Measurements from ENCODE around the gene CDCP1. TPM values are rescaled to one million over a fixed set of nuclear protein-coding genes. Genes with fewer than 3 reads are reported as not detected.

CDCP1 gene, protein sequence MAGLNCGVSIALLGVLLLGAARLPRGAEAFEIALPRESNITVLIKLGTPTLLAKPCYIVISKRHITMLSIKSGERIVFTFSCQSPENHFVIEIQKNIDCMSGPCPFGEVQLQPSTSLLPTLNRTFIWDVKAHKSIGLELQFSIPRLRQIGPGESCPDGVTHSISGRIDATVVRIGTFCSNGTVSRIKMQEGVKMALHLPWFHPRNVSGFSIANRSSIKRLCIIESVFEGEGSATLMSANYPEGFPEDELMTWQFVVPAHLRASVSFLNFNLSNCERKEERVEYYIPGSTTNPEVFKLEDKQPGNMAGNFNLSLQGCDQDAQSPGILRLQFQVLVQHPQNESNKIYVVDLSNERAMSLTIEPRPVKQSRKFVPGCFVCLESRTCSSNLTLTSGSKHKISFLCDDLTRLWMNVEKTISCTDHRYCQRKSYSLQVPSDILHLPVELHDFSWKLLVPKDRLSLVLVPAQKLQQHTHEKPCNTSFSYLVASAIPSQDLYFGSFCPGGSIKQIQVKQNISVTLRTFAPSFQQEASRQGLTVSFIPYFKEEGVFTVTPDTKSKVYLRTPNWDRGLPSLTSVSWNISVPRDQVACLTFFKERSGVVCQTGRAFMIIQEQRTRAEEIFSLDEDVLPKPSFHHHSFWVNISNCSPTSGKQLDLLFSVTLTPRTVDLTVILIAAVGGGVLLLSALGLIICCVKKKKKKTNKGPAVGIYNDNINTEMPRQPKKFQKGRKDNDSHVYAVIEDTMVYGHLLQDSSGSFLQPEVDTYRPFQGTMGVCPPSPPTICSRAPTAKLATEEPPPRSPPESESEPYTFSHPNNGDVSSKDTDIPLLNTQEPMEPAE
- 0.16 and 0.38 TPM in 2 replicates for total RNA-seq

DNA sequence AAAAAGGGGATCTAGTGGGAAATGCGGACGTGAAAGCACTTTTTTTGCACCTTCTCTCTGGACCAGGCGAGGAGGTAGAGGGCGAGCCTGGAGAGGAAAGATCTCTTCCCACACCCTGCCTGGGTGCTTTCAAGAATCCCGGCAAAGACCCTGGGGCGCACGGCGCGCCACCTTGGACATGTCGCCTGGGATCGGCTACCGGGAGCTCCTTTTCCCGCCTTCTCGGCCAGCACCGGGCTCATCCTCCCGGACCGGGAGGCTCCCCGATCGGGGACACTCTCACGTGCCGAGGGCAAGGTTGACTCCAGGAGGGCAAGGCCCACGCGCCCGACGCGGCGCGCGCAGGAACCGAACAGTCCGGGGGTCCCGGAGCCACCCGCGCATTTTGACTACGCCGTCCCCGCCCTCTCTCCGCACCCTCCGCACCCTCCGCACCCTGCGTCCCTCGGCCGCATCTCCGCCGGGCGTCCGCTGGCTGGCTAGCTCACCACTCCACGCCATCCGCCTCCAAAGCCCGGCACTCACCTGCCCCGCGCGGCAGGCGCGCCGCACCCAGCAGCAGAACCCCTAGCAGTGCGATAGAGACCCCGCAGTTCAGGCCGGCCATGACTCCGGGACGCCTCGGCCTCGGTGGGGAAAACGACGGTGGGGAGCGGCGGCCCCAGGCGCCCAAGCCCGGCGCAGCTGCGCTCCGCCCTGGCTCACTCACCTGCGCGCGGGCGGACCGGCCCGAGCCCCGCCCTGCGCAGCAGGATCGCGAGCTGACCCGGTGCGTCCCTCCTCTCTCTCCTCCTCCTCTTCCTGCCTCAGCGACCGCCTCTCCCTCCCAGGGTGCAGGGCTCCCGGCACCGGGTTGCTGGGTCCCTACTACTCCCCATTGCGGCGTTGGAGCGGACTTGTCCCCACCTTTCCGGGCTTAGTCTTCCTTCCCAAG, at the start of gene CDCP1:
Gene CDCP1, minus strand, starts transcription at position 698 of the 934 bp plus-strand sequence. Its CDS starts 91 bp downstream, at position 607.

Other genes starting within 250 kb of the CDCP1 start
- 41.4 and 89.8 TPM in 2 replicates for gene ZDHHC3, start 170.2 kb downstream of the CDCP1 start, total RNA-seq
- gene EXOSC7, start 170.1 kb downstream of the CDCP1 start, total RNA-seq: 26.6 and 62.6 TPM in 2 replicates
- gene CLEC3B, start 120.1 kb downstream of the CDCP1 start, total RNA-seq: 0.49 and 0.57 TPM in 2 replicates
- under 0.01 and 0.44 TPM in 2 replicates for gene TMEM158, start 79.9 kb upstream of the CDCP1 start, total RNA-seq
- gene LARS2, start 242.2 kb upstream of the CDCP1 start, total RNA-seq: 13.6 and 30.7 TPM in 2 replicates

Measured in bladder microvascular endothelial cell (primary cell).